Upper lobe of right lung (tissue), 1 donor: ENCODE measurements around the gene OR4Q2. TPM values are rescaled to one million over a fixed set of nuclear protein-coding genes. Genes with fewer than 3 reads are reported as not detected.

Experiments
- ATAC-seq: fragments of 200-7000 bp; cut with Tn5 transposase; one replicate; pipeline ENCODE4 v1.9.1; 2020; ENCODE audit warnings: mild to moderate bottlenecking, moderate library complexity
- DNase-seq: peaks from one replicate; pipeline ENCODE4 v3.0.0-alpha.2; 2020
- H3K27ac ChIP-seq: fragments of 200-600 bp; one replicate; pipeline ENCODE4 v1.8.0; 2022
- H3K27me3 ChIP-seq: fragments of 200-600 bp; one replicate; pipeline ENCODE4 v1.8.0; 2022; ENCODE audit warnings: mild to moderate bottlenecking
- H3K36me3 ChIP-seq: fragments of 200-600 bp; one replicate; pipeline ENCODE4 v1.8.0; 2022
- H3K4me1 ChIP-seq: fragments of 200-600 bp; one replicate; pipeline ENCODE4 v1.8.0; 2022
- H3K4me3 ChIP-seq: fragments of 200-600 bp; one replicate; pipeline ENCODE4 v1.8.0; 2022; ENCODE audit warnings: mild to moderate bottlenecking
- H3K9me3 ChIP-seq: fragments of 200-600 bp; one replicate; pipeline ENCODE4 v1.8.0; 2022
- intact Hi-C: fragments of 100-400 bp; cut with DNase I; formaldehyde crosslinking; loops from one replicate; pipeline ENCODE4 v1.11.0; 2022
- total RNA-seq: library from RNA; stranded (reverse); fragmentation: NEBNext Ultra II Directional; extraction: Animal tissue kit (Norgen Biotek cat#: 25700); gene quantifications from one replicate; pipeline ENCODE4 v1.2.1, GENCODE V29; 2021
- TF ChIP-seq, protein P1 (sequence below): fragments of 200-600 bp; IDR thresholded peaks from one replicate; pipeline ENCODE4 v1.8.0; 2022; ENCODE audit warnings: antibody characterized with exemption
- donor health status: DM: no; HTN: yes; CAD: no; lungs with severe emphysema.

Gene OR4Q2
- total RNA-seq, 1 donor from 2014 or later = not detected

DNA sequence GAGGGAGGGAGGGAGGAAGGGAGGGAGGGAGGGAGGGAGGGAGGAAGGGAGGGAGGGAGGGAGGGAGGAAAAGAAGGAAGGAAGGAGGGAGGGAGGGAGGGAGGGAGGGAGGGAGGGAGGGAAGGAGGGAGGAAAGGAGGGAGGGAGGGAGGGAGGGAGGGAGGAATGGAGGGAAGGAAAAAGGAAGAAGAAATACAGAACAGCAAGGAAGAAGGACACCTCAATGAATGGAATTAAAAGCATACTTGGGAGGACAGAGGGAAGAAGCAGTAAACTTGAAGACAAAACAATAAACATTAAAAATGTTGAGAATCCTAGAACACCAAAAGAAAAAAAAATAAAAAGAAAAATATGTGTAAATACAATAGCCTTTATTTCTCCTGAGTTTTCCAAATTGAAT, 6.2 kb downstream of the OR4Q2 start:
- no peak overlapping the region for H3K27ac ChIP-seq
- intact Hi-C loops = no loop called here

DNA sequence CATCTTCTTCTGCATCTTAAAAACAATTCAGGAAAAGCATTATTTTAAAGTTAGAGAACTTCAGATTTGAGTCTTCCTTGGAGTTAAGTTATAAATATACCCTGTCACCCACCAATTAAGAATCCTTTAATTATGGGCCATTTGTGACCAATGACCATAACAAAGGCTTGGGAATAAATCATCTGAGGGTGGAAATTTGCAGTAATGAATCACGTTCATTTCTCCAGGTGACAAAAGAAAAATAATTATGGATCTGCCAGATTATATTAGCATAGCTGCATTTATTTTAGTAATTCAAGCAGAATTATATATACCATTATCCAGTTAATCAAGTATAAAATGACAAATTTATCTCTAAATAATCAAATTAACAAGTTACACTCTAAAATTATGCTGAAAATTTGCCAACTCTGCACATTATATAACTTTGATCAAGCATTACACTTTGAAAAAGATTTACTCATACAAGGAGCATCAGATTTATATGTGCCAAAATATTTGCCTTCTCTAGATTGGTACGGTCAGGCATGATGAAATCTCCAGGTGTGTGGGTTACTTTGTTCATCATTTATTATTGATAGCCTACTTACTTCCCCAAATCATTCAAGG, 17.4 kb downstream of the OR4Q2 start, which contains the start of gene OR4K14:
Gene OR4K14, minus strand, starts transcription at position 51 of the 609 bp plus-strand sequence. CDS start 4,114 bp downstream, outside the sequence.
- ATAC-seq (no peak), DNase-seq (no peak)
- TF ChIP-seq, protein P1, sequence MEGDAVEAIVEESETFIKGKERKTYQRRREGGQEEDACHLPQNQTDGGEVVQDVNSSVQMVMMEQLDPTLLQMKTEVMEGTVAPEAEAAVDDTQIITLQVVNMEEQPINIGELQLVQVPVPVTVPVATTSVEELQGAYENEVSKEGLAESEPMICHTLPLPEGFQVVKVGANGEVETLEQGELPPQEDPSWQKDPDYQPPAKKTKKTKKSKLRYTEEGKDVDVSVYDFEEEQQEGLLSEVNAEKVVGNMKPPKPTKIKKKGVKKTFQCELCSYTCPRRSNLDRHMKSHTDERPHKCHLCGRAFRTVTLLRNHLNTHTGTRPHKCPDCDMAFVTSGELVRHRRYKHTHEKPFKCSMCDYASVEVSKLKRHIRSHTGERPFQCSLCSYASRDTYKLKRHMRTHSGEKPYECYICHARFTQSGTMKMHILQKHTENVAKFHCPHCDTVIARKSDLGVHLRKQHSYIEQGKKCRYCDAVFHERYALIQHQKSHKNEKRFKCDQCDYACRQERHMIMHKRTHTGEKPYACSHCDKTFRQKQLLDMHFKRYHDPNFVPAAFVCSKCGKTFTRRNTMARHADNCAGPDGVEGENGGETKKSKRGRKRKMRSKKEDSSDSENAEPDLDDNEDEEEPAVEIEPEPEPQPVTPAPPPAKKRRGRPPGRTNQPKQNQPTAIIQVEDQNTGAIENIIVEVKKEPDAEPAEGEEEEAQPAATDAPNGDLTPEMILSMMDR = no peak
- Histone ChIP-seq H3K9me3 (no peaks in the 10 kb centered on the region), H3K27ac (no peak within 1 kb of the TSS), H3K27me3 (no peaks in the 10 kb centered on the region), H3K36me3 (no peaks in the 10 kb centered on the region), H3K4me3 (no peak within 1 kb of the TSS), H3K4me1 (no peaks in the 10 kb centered on the region)
- intact Hi-C loops = no loop called here

More for the DNA sequence above, 6.2 kb downstream of the OR4Q2 start:
- Histone ChIP-seq H3K4me1 (no peaks in the 10 kb centered on the region), H3K36me3 (no peaks in the 10 kb centered on the region), H3K27me3 (no peaks in the 10 kb centered on the region), H3K4me3 (no peak overlapping the region), H3K9me3 (no peaks in the 10 kb centered on the region)
- DNase-seq = no peak
- no peak for ATAC-seq
- TF ChIP-seq, protein P1 = no peak

DNA sequence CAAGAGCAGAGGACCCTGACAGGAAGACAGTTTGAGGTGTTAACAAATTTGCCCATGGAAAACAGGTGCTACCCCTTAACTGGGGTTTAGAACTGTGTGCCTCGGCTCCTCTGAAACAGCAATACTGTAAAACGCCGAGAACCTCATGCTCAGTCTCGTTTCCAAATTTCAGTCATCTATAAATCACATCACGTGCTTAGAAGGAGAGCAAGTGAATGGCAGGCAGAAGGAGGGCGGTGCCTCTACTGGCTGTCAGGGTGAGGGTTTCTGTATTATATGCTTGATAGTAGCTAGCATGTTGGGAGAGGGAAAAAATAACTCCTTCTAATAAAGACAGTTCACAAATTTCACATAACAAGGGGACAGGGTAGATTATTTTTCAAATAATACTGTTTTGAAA, 29.1 kb downstream of the OR4Q2 start:
- ATAC-seq = no peak
- Histone ChIP-seq H3K36me3 (no peaks in the 10 kb centered on the region), H3K9me3 (no peaks in the 10 kb centered on the region), H3K4me1 (no peaks in the 10 kb centered on the region), H3K27ac (no peak overlapping the region), H3K4me3 (no peak overlapping the region), H3K27me3 (no peaks in the 10 kb centered on the region)
- intact Hi-C loops = no loop called here
- no peak for DNase-seq
- TF ChIP-seq, protein P1 = no peak

DNA sequence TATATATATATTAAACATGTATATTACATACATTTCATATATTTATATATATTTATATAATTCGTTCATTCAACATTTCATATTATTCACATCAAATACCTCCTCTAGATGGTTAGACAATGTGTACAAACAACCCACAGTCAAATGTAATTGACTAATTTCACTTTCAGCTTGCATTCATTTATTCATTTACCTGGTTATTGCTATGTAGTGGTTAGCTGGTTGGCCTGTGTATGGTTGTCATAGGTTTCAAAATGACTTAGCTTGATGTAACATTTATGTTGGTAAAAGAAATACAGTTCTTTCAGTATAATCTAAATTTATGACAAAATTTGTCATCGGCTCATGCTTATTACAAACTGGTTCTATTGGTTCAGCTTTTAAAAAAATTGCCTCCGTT, 33.5 kb downstream of the OR4Q2 start:
- no peak for DNase-seq
- Histone ChIP-seq H3K4me3 (no peak overlapping the region), H3K9me3 (no peaks in the 10 kb centered on the region), H3K36me3 (no peaks in the 10 kb centered on the region), H3K27me3 (no peaks in the 10 kb centered on the region), H3K27ac (no peak overlapping the region), H3K4me1 (no peaks in the 10 kb centered on the region)
- no peak for ATAC-seq
- TF ChIP-seq, protein P1 = no peak
- intact Hi-C loops = no loop called here

DNA sequence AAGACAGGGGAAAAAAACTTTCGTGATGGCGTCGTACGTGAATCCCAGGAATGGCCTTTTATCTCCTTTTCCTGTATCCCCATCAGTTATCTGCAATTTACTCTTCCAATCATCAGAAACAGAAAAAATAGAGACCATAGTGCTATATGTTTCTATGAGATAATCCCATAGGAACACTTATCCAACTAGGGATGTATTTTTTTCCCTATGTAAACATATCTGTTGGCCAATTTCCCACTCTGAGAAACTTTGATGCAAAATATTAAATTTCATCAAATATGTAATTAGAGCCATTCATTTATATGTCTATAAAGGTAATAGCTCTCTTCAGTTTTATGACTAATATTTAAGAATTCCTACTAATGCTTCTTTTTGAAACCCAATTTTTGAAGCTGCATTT, 34.0 kb downstream of the OR4Q2 start, which contains the start of gene OR4K13:
Gene OR4K13, minus strand, starts transcription at position 101 of the 400 bp plus-strand sequence. CDS start 1,280 bp downstream, outside the sequence.
- no peak for DNase-seq
- no peak for ATAC-seq
- intact Hi-C loops = no loop called here
- TF ChIP-seq, protein P1 = no peak
- Histone ChIP-seq H3K27ac (no peak within 1 kb of the TSS), H3K36me3 (no peaks in the 10 kb centered on the region), H3K4me3 (no peak within 1 kb of the TSS), H3K27me3 (no peaks in the 10 kb centered on the region), H3K9me3 (no peaks in the 10 kb centered on the region), H3K4me1 (no peaks in the 10 kb centered on the region)
